ENCODE data around the gene PRKCB.

Gene PRKCB

DNA sequence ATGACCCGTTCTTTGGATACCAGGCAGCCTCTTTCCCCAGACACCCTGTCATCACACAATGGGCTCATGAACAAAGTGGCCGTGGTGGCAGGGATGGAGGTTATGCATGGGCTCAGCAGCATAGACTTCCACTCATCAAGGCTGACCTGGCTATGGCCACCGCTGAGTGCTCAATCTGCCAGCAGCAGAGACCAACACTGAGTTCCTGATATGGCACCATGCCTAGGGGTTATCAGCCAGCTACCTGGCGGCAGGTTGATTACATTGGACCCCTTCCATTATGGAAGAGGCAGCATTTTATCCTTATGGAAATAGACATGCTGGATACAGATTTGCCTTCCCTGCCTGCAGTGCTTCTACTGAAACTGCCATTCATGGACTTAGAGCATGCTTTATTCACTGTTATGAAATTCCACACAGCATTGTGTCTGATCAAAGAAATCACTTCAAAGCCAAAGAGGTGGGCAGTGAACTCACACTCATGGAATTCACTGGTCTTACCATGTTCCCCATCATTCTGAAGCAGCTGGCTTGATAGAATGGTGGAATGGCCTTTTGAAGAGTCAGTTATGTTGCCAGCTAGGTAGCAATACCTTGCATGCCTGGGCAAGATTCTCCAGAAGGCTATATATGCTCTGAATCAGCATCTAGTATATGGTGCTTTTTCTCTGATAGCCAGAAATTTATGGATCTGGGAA lies 160.6 kb downstream of the PRKCB start:
- no peak for DNase-seq (ENCODE audit: low spot score)
- Histone ChIP-seq H3K27ac (no peak overlapping the region), H3K4me3 (no peak overlapping the region)
- no peak for TF ChIP-seq CTCF (IDR thresholded peaks at IDR 0.05)

- Histone ChIP-seq H3K4me3 (no peak overlapping the region), H3K27ac (no peak overlapping the region)
- TF ChIP-seq CTCF (IDR thresholded peaks at IDR 0.05), result no peak
- no peak for DNase-seq (ENCODE audit: low spot score)
Measured at GRCh38 chr16:23998771-23999170, 163.0 kb downstream of the PRKCB start.

DNA sequence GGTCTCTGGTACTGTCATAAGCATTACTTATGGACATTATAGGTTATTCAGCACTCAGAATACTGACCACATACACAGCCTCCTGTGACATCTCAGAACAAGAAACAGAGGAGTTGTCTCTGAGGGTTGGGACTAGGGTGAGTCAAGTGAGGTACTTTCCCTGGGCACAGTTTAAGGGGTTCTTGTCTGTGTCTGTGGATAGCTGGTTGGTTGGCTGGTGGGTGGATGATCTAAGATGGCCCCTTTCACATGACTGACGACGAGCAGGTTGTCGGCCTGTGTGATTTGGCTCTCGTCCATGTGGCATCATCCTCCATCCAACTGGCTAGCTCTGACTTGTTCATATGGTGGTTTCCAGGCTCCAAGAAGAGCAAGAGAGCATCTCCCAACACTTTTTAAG lies 163.9 kb downstream of the PRKCB start:
- Histone ChIP-seq H3K4me3 (no peak overlapping the region), H3K27ac (no peak overlapping the region)
- DNase-seq (ENCODE audit: low spot score), result no peak
- TF ChIP-seq CTCF (IDR thresholded peaks at IDR 0.05), result no peak

GRCh38 chr16:24001710-24002109 lies 165.9 kb downstream of the PRKCB start:
- no peak for TF ChIP-seq CTCF (IDR thresholded peaks at IDR 0.05)
- Histone ChIP-seq H3K4me3 (no peak overlapping the region), H3K27ac (no peak overlapping the region)
- DNase-seq (ENCODE audit: low spot score), result no peak

DNA sequence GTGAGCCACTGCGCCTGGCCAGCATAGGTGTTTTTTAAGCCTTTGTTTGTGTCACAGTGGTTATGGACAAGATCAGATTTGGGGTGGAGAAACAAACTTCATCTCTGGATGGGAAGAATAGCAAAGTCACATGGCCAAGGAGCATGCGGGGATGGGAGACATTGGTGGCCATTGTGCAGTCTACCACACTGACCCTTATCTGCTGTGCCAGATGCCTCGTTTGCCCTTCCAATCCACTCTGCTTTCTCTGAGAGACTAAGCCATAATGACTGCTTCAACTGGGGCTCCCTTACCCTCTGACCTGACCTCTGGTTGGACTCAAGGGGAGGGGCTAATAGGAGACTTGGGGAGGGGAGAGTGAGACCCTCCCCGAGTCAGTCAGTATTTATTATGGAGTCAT lies 166.8 kb downstream of the PRKCB start:
- Histone ChIP-seq H3K4me3 (no peak overlapping the region), H3K27ac (no peak overlapping the region)
- no peak for DNase-seq (ENCODE audit: low spot score)
- no peak for TF ChIP-seq CTCF (IDR thresholded peaks at IDR 0.05)

- TF ChIP-seq CTCF (IDR thresholded peaks at IDR 0.05), result no peak
- DNase-seq (ENCODE audit: low spot score), result no peak
- Histone ChIP-seq H3K4me3 (no peak overlapping the region), H3K27ac (no peak overlapping the region)
Measured at GRCh38 chr16:24005577-24005976, 169.8 kb downstream of the PRKCB start.

GRCh38 chr16:24007391-24007790 lies 171.6 kb downstream of the PRKCB start:
- TF ChIP-seq CTCF (IDR thresholded peaks at IDR 0.05), result no peak
- no peak for DNase-seq (ENCODE audit: low spot score)
- H3K27ac ChIP-seq, result no peak overlapping the region
- H3K4me3 ChIP-seq, result no peak overlapping the region
